Measurements from ENCODE around the gene PLA2G2C.

DNA sequence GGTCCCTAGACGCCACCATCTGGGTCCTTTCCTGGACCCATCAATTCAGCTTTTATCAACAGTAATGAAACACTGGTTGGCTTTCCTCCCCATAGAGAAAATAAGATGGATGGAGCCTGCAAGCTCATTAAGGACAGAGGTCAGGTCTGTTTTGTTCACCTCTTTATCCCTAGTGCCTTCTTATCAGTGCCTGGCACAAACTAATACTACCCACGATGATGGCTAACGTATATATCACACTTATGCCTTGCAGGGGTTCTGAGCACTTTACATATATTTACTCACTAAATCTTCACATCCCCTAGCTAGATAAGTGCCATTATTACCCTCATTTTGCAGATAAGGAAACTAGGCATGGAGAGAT lies 5.5 kb downstream of the PLA2G2C start:
- TF ChIP-seq, protein P1, sequence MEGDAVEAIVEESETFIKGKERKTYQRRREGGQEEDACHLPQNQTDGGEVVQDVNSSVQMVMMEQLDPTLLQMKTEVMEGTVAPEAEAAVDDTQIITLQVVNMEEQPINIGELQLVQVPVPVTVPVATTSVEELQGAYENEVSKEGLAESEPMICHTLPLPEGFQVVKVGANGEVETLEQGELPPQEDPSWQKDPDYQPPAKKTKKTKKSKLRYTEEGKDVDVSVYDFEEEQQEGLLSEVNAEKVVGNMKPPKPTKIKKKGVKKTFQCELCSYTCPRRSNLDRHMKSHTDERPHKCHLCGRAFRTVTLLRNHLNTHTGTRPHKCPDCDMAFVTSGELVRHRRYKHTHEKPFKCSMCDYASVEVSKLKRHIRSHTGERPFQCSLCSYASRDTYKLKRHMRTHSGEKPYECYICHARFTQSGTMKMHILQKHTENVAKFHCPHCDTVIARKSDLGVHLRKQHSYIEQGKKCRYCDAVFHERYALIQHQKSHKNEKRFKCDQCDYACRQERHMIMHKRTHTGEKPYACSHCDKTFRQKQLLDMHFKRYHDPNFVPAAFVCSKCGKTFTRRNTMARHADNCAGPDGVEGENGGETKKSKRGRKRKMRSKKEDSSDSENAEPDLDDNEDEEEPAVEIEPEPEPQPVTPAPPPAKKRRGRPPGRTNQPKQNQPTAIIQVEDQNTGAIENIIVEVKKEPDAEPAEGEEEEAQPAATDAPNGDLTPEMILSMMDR (IDR thresholded peaks at IDR 0.05), result no peak
- TF ChIP-seq POLR2A (IDR thresholded peaks at IDR 0.05) (no peak), POLR2AphosphoS5 (IDR thresholded peaks at IDR 0.05) (no peak)
